ENCODE measurements around the gene KRT40. TPM values are rescaled to one million over a fixed set of nuclear protein-coding genes. Genes with fewer than 3 reads are reported as not detected.
A peak's percentile ranks its signal among the peaks of the same experiment; 100 is the strongest.

The KRT40 gene
- total and polyA plus RNA-seq, 7 donors: not detected

DNA sequence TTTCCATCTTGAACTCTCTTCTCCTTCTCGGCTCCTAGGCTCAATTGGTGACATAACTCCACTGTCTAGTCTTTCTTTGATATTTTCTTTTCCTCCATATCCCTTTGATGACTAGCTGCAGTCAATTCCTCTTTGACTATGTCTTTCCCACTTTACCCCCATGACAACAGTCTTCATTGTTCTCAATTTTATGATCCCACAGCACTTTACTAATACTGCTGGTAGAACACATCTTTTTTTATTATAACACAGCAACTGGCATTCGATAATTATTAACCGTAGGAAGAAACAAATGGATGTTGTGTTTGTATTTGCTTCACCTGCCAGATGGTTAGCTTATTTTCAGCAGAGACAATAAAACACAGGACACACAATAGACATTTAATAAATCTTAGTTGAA lies 8.5 kb upstream of the KRT40 start:
- no peak overlapping the region for H3K27ac ChIP-seq

DNA sequence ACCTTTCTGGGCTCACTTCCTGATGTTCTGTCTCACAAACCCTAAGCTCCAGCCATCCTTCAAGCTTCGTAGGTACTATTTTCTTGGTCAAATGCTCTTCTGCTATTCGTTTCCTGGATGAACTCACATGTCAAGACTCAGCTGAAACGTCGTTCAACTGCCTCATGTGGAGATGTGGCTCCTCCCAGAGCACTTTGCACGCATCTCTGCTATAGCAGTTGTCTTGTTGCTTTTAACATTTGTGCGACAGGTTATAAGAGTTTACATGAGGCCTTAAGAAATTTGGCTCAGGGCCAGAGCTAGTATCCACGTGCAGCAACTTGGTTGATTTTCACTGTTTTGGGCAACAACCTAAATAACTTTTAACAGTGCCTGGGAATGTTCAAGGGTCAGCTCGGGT lies 2.8 kb upstream of the KRT40 start:
- Histone ChIP-seq H3K9me3 (no peaks in the 10 kb centered on the region), H3K27ac (no peak overlapping the region), H3K4me1 (no peaks in the 10 kb centered on the region), H3K36me3 (ENCODE audit: insufficient read depth in 1 of 2, low read depth in 1 of 2) (no peaks in the 10 kb centered on the region), H3K4me3 (no peak overlapping the region), H3K27me3 (ENCODE audit: insufficient read depth in 3 of 3, low read length in 2 of 3) (peaks cover 0 to 2% (median 0%) of the 10 kb centered on the region in 3 donors)
- no peak for ATAC-seq
- intact Hi-C loops (cut with DNase I): no loop called here
- no peak for DNase-seq
- TF ChIP-seq, protein P1, sequence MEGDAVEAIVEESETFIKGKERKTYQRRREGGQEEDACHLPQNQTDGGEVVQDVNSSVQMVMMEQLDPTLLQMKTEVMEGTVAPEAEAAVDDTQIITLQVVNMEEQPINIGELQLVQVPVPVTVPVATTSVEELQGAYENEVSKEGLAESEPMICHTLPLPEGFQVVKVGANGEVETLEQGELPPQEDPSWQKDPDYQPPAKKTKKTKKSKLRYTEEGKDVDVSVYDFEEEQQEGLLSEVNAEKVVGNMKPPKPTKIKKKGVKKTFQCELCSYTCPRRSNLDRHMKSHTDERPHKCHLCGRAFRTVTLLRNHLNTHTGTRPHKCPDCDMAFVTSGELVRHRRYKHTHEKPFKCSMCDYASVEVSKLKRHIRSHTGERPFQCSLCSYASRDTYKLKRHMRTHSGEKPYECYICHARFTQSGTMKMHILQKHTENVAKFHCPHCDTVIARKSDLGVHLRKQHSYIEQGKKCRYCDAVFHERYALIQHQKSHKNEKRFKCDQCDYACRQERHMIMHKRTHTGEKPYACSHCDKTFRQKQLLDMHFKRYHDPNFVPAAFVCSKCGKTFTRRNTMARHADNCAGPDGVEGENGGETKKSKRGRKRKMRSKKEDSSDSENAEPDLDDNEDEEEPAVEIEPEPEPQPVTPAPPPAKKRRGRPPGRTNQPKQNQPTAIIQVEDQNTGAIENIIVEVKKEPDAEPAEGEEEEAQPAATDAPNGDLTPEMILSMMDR (IDR thresholded peaks at IDR 0.05): no peak
- WGBS, 3 donors: 60 to 74% (median 63%) methylated on average over 8 of the region's 8 CpGs

More for the DNA sequence above, 8.5 kb upstream of the KRT40 start:
- intact Hi-C loops (cut with DNase I): no loop called here
- TF ChIP-seq, protein P1 (IDR thresholded peaks at IDR 0.05): no peak
- ATAC-seq: no peak
- H3K4me3 ChIP-seq: no peak overlapping the region
- peaks cover 0 to 4% (median 0%) of the 10 kb centered on the region in 3 donors for H3K27me3 ChIP-seq (ENCODE audit: insufficient read depth in 3 of 3, low read length in 2 of 3)
- H3K36me3 ChIP-seq (ENCODE audit: insufficient read depth in 1 of 2, low read depth in 1 of 2): no peaks in the 10 kb centered on the region
- 61 to 79% (median 72%) methylated on average over 3 of the region's 3 CpGs for WGBS, 3 donors
- H3K4me1 ChIP-seq: no peaks in the 10 kb centered on the region
- no peak for DNase-seq
- no peaks in the 10 kb centered on the region for H3K9me3 ChIP-seq

DNA sequence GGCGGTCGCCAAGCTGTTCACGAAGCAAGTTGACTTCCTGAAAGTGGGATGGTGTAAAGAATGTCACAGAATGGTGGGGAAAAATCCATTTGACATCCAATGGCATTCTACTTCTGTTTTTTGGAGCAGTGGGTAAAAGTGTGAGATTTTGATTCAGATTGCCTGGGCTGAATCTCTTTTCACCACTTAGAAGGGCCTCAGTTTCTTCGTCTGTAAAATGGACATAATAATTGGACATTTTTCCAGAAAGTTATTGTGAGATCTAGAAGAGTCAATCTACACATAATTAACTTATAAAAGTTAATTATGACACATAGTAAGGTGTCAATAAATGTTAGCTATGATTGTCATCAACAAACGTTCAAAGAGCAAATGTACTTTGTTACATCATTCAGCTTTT lies 3.0 kb downstream of the KRT40 start:
- no peak overlapping the region for H3K4me3 ChIP-seq
- H3K27me3 ChIP-seq (ENCODE audit: insufficient read depth in 3 of 3, low read length in 2 of 3): no peaks in the 10 kb centered on the region
- no peaks in the 10 kb centered on the region for H3K36me3 ChIP-seq (ENCODE audit: insufficient read depth in 1 of 2, low read depth in 1 of 2)
- TF ChIP-seq, protein P1 (IDR thresholded peaks at IDR 0.05): no peak
- 33 to 42% (median 39%) methylated on average over 5 of the region's 5 CpGs for WGBS, 3 donors
- peak overlapping the region; percentile 56 for H3K27ac ChIP-seq
- H3K9me3 ChIP-seq: no peaks in the 10 kb centered on the region
- peaks cover 6% of the 10 kb centered on the region for H3K4me1 ChIP-seq
- ATAC-seq: no peak
- DNase-seq: no peak
- intact Hi-C loops (cut with DNase I): no loop called here

GRCh38 chr17:40980596-40980995 lies 3.5 kb downstream of the KRT40 start:
- no peaks in the 10 kb centered on the region for H3K36me3 ChIP-seq (ENCODE audit: insufficient read depth in 1 of 2, low read depth in 1 of 2)
- TF ChIP-seq, protein P1 (IDR thresholded peaks at IDR 0.05): no peak
- H3K4me1 ChIP-seq: peaks cover 6% of the 10 kb centered on the region
- H3K27me3 ChIP-seq (ENCODE audit: insufficient read depth in 3 of 3, low read length in 2 of 3): no peaks in the 10 kb centered on the region
- 5 to 11% (median 11%) methylated on average over 8 of the region's 8 CpGs for WGBS, 3 donors
- intact Hi-C loops (cut with DNase I): no loop called here
- H3K27ac ChIP-seq: peak overlapping the region; percentile 56
- peak; percentile 17 to 70 for DNase-seq
- no peak overlapping the region for H3K4me3 ChIP-seq
- ATAC-seq: peak; percentile 92 to 99 (median 95)
- no peaks in the 10 kb centered on the region for H3K9me3 ChIP-seq

DNA sequence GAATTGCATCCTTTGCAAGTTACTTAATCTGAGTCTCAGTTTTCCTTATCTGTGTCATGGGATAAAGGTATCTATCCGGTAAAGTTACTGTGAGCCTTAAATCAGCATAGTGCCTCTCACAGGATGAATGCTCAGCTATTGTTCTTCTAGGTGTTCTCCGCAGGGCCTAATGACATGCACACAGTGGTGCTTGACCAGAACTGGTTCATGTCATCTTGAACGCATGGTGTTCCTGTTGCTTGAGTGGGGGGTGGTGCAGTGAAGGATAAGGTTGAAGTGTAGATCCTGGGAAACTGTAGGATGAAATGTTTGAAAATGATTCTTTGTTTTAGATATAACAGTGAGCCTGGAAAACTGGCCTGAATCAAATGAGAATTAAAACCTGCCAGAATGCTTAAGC lies 4.0 kb downstream of the KRT40 start:
- no peak for DNase-seq
- intact Hi-C loops (cut with DNase I): no loop called here
- WGBS, 3 donors: 81 to 88% (median 81%) methylated on average over 3 of the region's 3 CpGs

More for the DNA sequence above, 4.0 kb downstream of the KRT40 start:
- TF ChIP-seq, protein P1 (IDR thresholded peaks at IDR 0.05): no peak
- Histone ChIP-seq H3K9me3 (no peaks in the 10 kb centered on the region), H3K4me3 (no peak overlapping the region), H3K36me3 (ENCODE audit: insufficient read depth in 1 of 2, low read depth in 1 of 2) (no peaks in the 10 kb centered on the region), H3K27ac (peak overlapping the region; percentile 56), H3K4me1 (peaks cover 6% of the 10 kb centered on the region), H3K27me3 (ENCODE audit: insufficient read depth in 3 of 3, low read length in 2 of 3) (no peaks in the 10 kb centered on the region)
- no peak for ATAC-seq

All from psoas muscle (tissue), 8 donors.